Right lobe of liver (tissue), 6 donors: Measurements from ENCODE around the gene GRID2IP. TPM values are rescaled to one million over a fixed set of nuclear protein-coding genes. Genes with fewer than 3 reads are reported as not detected.

Experiments
- ATAC-seq, 4 donors: fragments of 200-7000 bp; cut with Tn5 transposase; one replicate each; pipeline ENCODE4 v1.9.1; 2020; ENCODE audit warnings: mild to moderate bottlenecking in 4 of 4, moderate library complexity in 4 of 4
- DNase-seq, 3 donors: peaks; one replicate each; pipeline ENCODE4 v3.0.0-alpha.2; 2020
- H3K27ac ChIP-seq, 3 donors: fragments of 200-600 bp; one replicate each; pipeline ENCODE4 v1.8.0; 2022
- H3K27me3 ChIP-seq, 2 donors: fragments of 200-600 bp; one replicate each; pipeline ENCODE4 v1.8.0; 2022
- H3K36me3 ChIP-seq, 4 donors: fragments of 200-600 bp; sonication (generic) in 1 of 4; one replicate each; pipeline versions ENCODE4 v1.5.1 to v1.8.0; 2017 to 2022; ENCODE audit warnings: control low read depth in 1 of 4
- H3K4me1 ChIP-seq, 4 donors: fragments of 200-600 bp; sonication (generic) in 1 of 4; one replicate each; pipeline versions ENCODE4 v1.5.1 to v1.8.0; 2017 to 2022; ENCODE audit warnings: control low read depth in 1 of 4
- H3K4me3 ChIP-seq, 3 donors: fragments of 200-600 bp; one replicate each; pipeline ENCODE4 v1.8.0; 2022
- H3K9me3 ChIP-seq, 4 donors: fragments of 200-600 bp; sonication (generic) in 1 of 4; one replicate each; pipeline versions ENCODE4 v1.5.1 to v1.8.0; 2017 to 2022; ENCODE audit warnings: control low read depth in 1 of 4
- CTCF ChIP-seq, 4 donors: fragments of 200-600 bp in 3 of 4; fragments of 450-650 bp in 1 of 4; IDR thresholded peaks; one replicate each; pipeline versions ENCODE4 v1.5.1 to v1.8.0; 2016 to 2022; ENCODE audit warnings: antibody characterized with exemption in 4 of 4, mild to moderate bottlenecking in 2 of 4
- POLR2A ChIP-seq: fragments of 450-650 bp; IDR thresholded peaks from one replicate; pipeline ENCODE4 v1.6.1; 2017; ENCODE audit warnings: antibody characterized with exemption, mild to moderate bottlenecking
- WGBS: methylation state at CpG from one replicate; pipeline ENCODE4 v1.1.6; 2018; ENCODE audit warnings: low coverage, low lambda C conversion rate; ENCODE audit not compliant: insufficient coverage; ENCODE audit errors: missing lambda C conversion rate; 5-methylcytosine and 5-hydroxymethylcytosine counted together
- intact Hi-C, 2 donors: fragments of 100-400 bp; cut with DNase I; formaldehyde crosslinking; loops; one replicate each; pipeline versions ENCODE4 v1.11.2 to v1.14.1; 2022
- total RNA-seq, 6 experiments: library from RNA; depleted of rRNA in 2 of 6; stranded (reverse); fragments of >200 nt in 2 of 6; fragmentation: NEBNext Ultra II Directional in 3 of 6; extraction: Animal tissue kit (Norgen Biotek cat#: 25700) in 3 of 6; gene quantifications; one replicate each; pipeline versions ENCODE4 v1.1.0 to v1.2.4, GENCODE V29; 2016 to 2023
- donor health status: DM: no; HTN: yes; CAD: no.
- donor health status: DM: no; HTN: no; CAD: no.
- donor health status: DM: no; HTN: no; CAD: no.
- donor health status: DM: no; HTN: yes; CAD: no.
- donor health status: DM: no; HTN: yes; CAD: no.

Gene GRID2IP
- total RNA-seq, 6 experiments from 2014 or later, result 0.05 to 0.07 TPM; not detected in 4

GRCh38 chr7:6502886-6503285, 48.4 kb downstream of the GRID2IP start:
- WGBS, result no CpG with 5 or more reads among the region's 13 CpGs
- Histone ChIP-seq H3K9me3 (no peaks in the 10 kb centered on the region), H3K36me3 (no peaks in the 10 kb centered on the region), H3K27ac (no peak overlapping the region), H3K27me3 (no peaks in the 10 kb centered on the region), H3K4me1 (peaks cover 0 to 5% (median 2%) of the 10 kb centered on the region in 4 donors), H3K4me3 (peak overlapping the region; percentile 34 to 62 (median 58))
- no peak for DNase-seq
- TF ChIP-seq POLR2A, result no peak
- TF ChIP-seq CTCF (IDR thresholded peaks at IDR 0.05), result no peak
- no peak for ATAC-seq
- intact Hi-C loops, result no loop called here

- peaks cover 0 to 5% (median 2%) of the 10 kb centered on the region in 4 donors for H3K4me1 ChIP-seq
- no peaks in the 10 kb centered on the region for H3K36me3 ChIP-seq
- intact Hi-C loops, result no loop called here
- H3K9me3 ChIP-seq, result no peaks in the 10 kb centered on the region
- WGBS, result 100% methylated on average over 3 of the region's 12 CpGs
- TF ChIP-seq POLR2A, result no peak
- no peak for TF ChIP-seq CTCF (IDR thresholded peaks at IDR 0.05)
- ATAC-seq (no peak), DNase-seq (no peak)
- no peaks in the 10 kb centered on the region for H3K27me3 ChIP-seq
- H3K4me3 ChIP-seq, result no peak overlapping the region
- H3K27ac ChIP-seq, result no peak overlapping the region
Observed at GRCh38 chr7:6501586-6502564, 49.4 kb downstream of the GRID2IP start.

- H3K27ac ChIP-seq, result no peak overlapping the region
- H3K4me3 ChIP-seq, result no peak overlapping the region
- no peaks in the 10 kb centered on the region for H3K9me3 ChIP-seq
- WGBS, result no CpG with 5 or more reads among the region's 1 CpG
- DNase-seq, result no peak
- H3K4me1 ChIP-seq, result peaks cover 0 to 5% (median 2%) of the 10 kb centered on the region in 4 donors
- no peak for ATAC-seq
- no peaks in the 10 kb centered on the region for H3K36me3 ChIP-seq
- TF ChIP-seq POLR2A (no peak), CTCF (IDR thresholded peaks at IDR 0.05) (no peak)
- no peaks in the 10 kb centered on the region for H3K27me3 ChIP-seq
- intact Hi-C loops, result no loop called here
Observed at GRCh38 chr7:6500691-6501090, 50.6 kb downstream of the GRID2IP start.

- Histone ChIP-seq H3K27me3 (no peaks in the 10 kb centered on the region), H3K4me3 (no peak overlapping the region), H3K36me3 (no peaks in the 10 kb centered on the region), H3K27ac (no peak overlapping the region), H3K9me3 (no peaks in the 10 kb centered on the region), H3K4me1 (no peaks in the 10 kb centered on the region)
- TF ChIP-seq POLR2A, result no peak
- TF ChIP-seq CTCF (IDR thresholded peaks at IDR 0.05), result no peak
- 90% methylated on average over 2 of the region's 14 CpGs for WGBS
- intact Hi-C loops, result no loop called here
- DNase-seq (no peak), ATAC-seq (no peak)
Observed at GRCh38 chr7:6497994-6498393, 53.3 kb downstream of the GRID2IP start.
